Ascending aorta (tissue), 2 donors: ENCODE results near the gene ELAVL4. TPM values are rescaled to one million over a fixed set of nuclear protein-coding genes. Genes with fewer than 3 reads are reported as not detected.

ENCODE experiments used
- DNase-seq, 2 donors: peaks; one replicate each; pipeline ENCODE4 v3.0.0-alpha.2; 2019; ENCODE audit warnings: low spot score in 2 of 2
- H3K27ac ChIP-seq, 2 donors: fragments of 200-600 bp; sonication (generic); one replicate each; pipeline ENCODE4 v1.5.1; 2016 to 2017; ENCODE audit warnings: mild to moderate bottlenecking in 1 of 2
- H3K27me3 ChIP-seq: fragments of 200-600 bp; sonication (generic); one replicate; pipeline ENCODE4 v1.5.1; 2017
- H3K36me3 ChIP-seq, 2 donors: fragments of 200-600 bp; sonication (generic); one replicate each; pipeline ENCODE4 v1.5.1; 2016
- H3K4me1 ChIP-seq, 2 donors: fragments of 200-600 bp; sonication (generic); one replicate each; pipeline ENCODE4 v1.5.1; 2016 to 2017; ENCODE audit warnings: mild to moderate bottlenecking in 1 of 2
- H3K4me3 ChIP-seq, 2 donors: fragments of 200-600 bp; sonication (generic); one replicate each; pipeline ENCODE4 v1.5.1; 2016 to 2017; ENCODE audit warnings: mild to moderate bottlenecking in 1 of 2
- H3K9me3 ChIP-seq, 2 donors: fragments of 200-600 bp; sonication (generic); one replicate each; pipeline ENCODE4 v1.5.1; 2016
- CTCF ChIP-seq, 3 experiments: fragments of 200-600 bp in 2 of 3; fragments of 450-650 bp in 1 of 3; sonication (generic) in 2 of 3; IDR thresholded peaks; one replicate each; pipeline ENCODE4 v1.5.1; 2016 to 2019; ENCODE audit warnings: antibody characterized with exemption in 3 of 3, mild to moderate bottlenecking in 1 of 3, moderate library complexity in 1 of 3
- intact Hi-C: fragments of 100-400 bp; cut with DNase I; formaldehyde crosslinking; loops from one replicate; pipeline ENCODE4 v1.15.1; 2023
- total RNA-seq: library from RNA; depleted of rRNA; stranded (reverse); fragments of >200 nt; gene quantifications from one replicate; pipeline ENCODE4 v1.1.0, GENCODE V29; 2016

Gene ELAVL4
- not detected for total RNA-seq

- intact Hi-C loops, result no loop called here
- no peaks in the 10 kb centered on the region for H3K27me3 ChIP-seq
- no peaks in the 10 kb centered on the region for H3K36me3 ChIP-seq
- no peak for TF ChIP-seq CTCF (IDR thresholded peaks at IDR 0.05)
- H3K4me1 ChIP-seq, result no peaks in the 10 kb centered on the region
- DNase-seq, result no peak
- no peak within 1 kb of the TSS for H3K27ac ChIP-seq
- H3K9me3 ChIP-seq, result no peaks in the 10 kb centered on the region
- no peak within 1 kb of the TSS for H3K4me3 ChIP-seq
Observed at GRCh38 chr1:50108497-50109059, at the start of gene ELAVL4. ELAVL4 (plus strand) TSS chr1:50108920; CDS start chr1:50109190, 270 bp downstream.

DNA sequence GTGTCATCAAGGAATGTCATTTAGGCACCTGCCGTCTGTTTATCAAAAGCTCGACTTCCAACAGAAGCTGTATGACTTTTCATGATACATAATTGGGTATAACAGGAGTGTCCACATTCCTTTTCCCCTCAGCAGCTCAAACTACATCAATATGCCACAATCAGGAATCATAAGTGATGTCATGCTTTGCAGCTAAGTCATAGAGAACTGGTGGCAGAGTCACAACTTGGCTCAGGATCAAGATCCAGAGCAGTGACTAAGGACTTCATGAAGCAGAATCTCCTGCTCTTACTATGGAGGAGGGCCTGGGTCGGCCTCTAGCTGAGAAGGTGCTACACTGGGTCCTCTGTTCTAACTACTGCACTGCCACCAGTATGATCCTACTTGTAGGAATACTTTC lies 48.4 kb upstream of the ELAVL4 start:
- Histone ChIP-seq H3K27ac (no peak overlapping the region), H3K4me3 (no peak overlapping the region), H3K9me3 (no peaks in the 10 kb centered on the region), H3K27me3 (no peaks in the 10 kb centered on the region), H3K36me3 (no peaks in the 10 kb centered on the region), H3K4me1 (no peaks in the 10 kb centered on the region)
- intact Hi-C loops, result no loop called here
- DNase-seq, result no peak
- no peak for TF ChIP-seq CTCF (IDR thresholded peaks at IDR 0.05)

DNA sequence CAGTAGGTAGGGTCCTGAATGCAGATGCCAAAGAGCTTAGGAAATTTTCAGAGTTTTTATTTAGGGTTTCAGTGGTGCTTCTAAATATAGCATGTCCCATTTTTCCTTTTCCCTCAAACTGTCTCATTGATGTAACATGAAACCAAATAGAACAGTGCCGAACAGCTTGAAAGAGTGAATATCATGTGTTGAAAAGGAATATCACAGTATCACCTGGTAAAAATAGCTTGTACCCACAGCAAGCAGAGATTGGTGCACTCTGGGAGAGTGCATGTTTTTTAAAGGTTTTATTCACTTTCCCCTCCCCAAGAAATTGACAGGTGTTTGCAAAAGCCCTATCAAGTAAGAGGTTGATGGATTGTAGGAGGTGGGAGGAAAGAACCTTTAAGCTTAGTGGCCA lies 41.9 kb upstream of the ELAVL4 start:
- no peak overlapping the region for H3K27ac ChIP-seq
- intact Hi-C loops, result no loop called here
- TF ChIP-seq CTCF (IDR thresholded peaks at IDR 0.05), result no peak
- no peak overlapping the region for H3K4me3 ChIP-seq
- H3K27me3 ChIP-seq, result no peaks in the 10 kb centered on the region
- no peak for DNase-seq
- no peaks in the 10 kb centered on the region for H3K4me1 ChIP-seq
- no peaks in the 10 kb centered on the region for H3K36me3 ChIP-seq
- H3K9me3 ChIP-seq, result no peaks in the 10 kb centered on the region

GRCh38 chr1:50074931-50075330 lies 33.8 kb upstream of the ELAVL4 start:
- Histone ChIP-seq H3K9me3 (no peaks in the 10 kb centered on the region), H3K27ac (no peak overlapping the region), H3K36me3 (no peaks in the 10 kb centered on the region), H3K4me3 (no peak overlapping the region), H3K4me1 (no peaks in the 10 kb centered on the region), H3K27me3 (no peaks in the 10 kb centered on the region)
- TF ChIP-seq CTCF (IDR thresholded peaks at IDR 0.05), result no peak
- no peak for DNase-seq
- intact Hi-C loops, result no loop called here

DNA sequence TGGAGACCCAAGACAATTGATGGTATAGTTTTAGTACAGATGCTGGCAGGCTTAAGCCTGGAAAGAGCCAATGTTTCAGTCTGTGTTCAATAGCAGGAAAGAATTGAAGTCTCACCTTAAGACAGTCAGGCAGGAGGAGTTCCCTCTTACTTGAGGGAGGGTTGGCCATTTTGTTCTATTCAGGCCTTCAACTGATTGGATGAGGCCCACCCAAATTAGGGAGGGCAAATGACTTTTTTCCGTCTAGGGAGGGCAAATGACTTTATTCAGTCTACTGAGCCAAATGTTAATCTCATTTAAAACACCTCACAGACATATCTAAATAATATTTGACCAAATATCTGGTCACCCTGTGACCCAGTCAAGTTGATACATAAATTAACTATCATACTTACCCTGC lies 31.4 kb upstream of the ELAVL4 start:
- Histone ChIP-seq H3K4me1 (no peaks in the 10 kb centered on the region), H3K9me3 (no peaks in the 10 kb centered on the region), H3K36me3 (no peaks in the 10 kb centered on the region), H3K27me3 (no peaks in the 10 kb centered on the region), H3K27ac (no peak overlapping the region), H3K4me3 (no peak overlapping the region)
- no peak for TF ChIP-seq CTCF (IDR thresholded peaks at IDR 0.05)
- intact Hi-C loops, result no loop called here
- DNase-seq, result no peak
